Right atrium auricular region (tissue), 2 donors: ENCODE measurements around the gene TNS1. TPM values are rescaled to one million over a fixed set of nuclear protein-coding genes. Genes with fewer than 3 reads are reported as not detected.
A peak's percentile ranks its signal among the peaks of the same experiment; 100 is the strongest.
"Not testable (repeated sequence)": the region's sequence is repeated elsewhere in the genome, so short reads cannot be mapped to it uniquely, and the experiment has no call there.

ENCODE experiments used
- DNase-seq: peaks from one replicate; pipeline ENCODE4 v3.0.0-alpha.2; 2019; ENCODE audit warnings: low spot score
- H3K27ac ChIP-seq, 2 donors: fragments of 200-600 bp; sonication (generic); 1 replicate in 1 of 2; 2 replicates in 1 of 2; pipeline ENCODE4 v1.5.1; 2016 to 2019
- H3K27me3 ChIP-seq, 2 donors: fragments of 200-600 bp; sonication (generic); one replicate each; pipeline versions ENCODE4 v1.5.1 to v1.6.0; 2017 to 2019
- H3K36me3 ChIP-seq: fragments of 200-600 bp; sonication (generic); one replicate; pipeline ENCODE4 v1.5.1; 2016
- H3K4me1 ChIP-seq, 2 donors: fragments of 200-600 bp; sonication (generic); one replicate each; pipeline versions ENCODE4 v1.5.1 to v1.6.0; 2017 to 2019
- H3K4me3 ChIP-seq, 2 donors: fragments of 200-600 bp; sonication (generic); 1 replicate in 1 of 2; 2 replicates in 1 of 2; pipeline ENCODE4 v1.5.1; 2017 to 2019; ENCODE audit warnings: mild to moderate bottlenecking in 1 of 2, moderate library complexity in 1 of 2
- H3K9me3 ChIP-seq, 2 donors: fragments of 200-600 bp; sonication (generic); one replicate each; pipeline ENCODE4 v1.5.1; 2019
- CTCF ChIP-seq, 2 donors: fragments of 200-600 bp; sonication (generic); IDR thresholded peaks; one replicate each; pipeline ENCODE4 v1.5.1; 2019; ENCODE audit warnings: antibody characterized with exemption in 2 of 2
- total RNA-seq, 2 donors: library from RNA; depleted of rRNA; stranded (reverse); fragments of >200 nt; gene quantifications; one replicate each; pipeline ENCODE4 v1.1.0, GENCODE V29; 2016

The TNS1 gene
- total RNA-seq, result 100 to 1,000 TPM; 393 to 720 TPM

GRCh38 chr2:218002845-218003180, at the start of gene TNS1:
TNS1 (minus strand) TSS chr2:218002995; CDS start chr2:218002872, 123 bp downstream.
- no peak for TF ChIP-seq CTCF (IDR thresholded peaks at IDR 0.05)
- Histone ChIP-seq H3K9me3 (no peaks in the 10 kb centered on the region), H3K4me1 (peaks cover 0 to 24% of the 10 kb centered on the region in 2 donors), H3K27ac (peak within 1 kb of the TSS; percentile 56 to 81), H3K27me3 (no peaks in the 10 kb centered on the region), H3K36me3 (no peaks in the 10 kb centered on the region), H3K4me3 (peak within 1 kb of the TSS; percentile 43 to 48)
- peak; percentile 77 for DNase-seq

- Histone ChIP-seq H3K4me3 (no peak overlapping the region), H3K27me3 (no peaks in the 10 kb centered on the region), H3K4me1 (no peaks in the 10 kb centered on the region), H3K9me3 (no peaks in the 10 kb centered on the region), H3K36me3 (no peaks in the 10 kb centered on the region), H3K27ac (no peak overlapping the region)
- TF ChIP-seq CTCF (IDR thresholded peaks at IDR 0.05), result no peak
- DNase-seq, result no peak
These were observed 49.1 kb upstream of the TNS1 start for GRCh38 chr2:218051903-218052302.

- no peak overlapping the region for H3K27ac ChIP-seq
- no peaks in the 10 kb centered on the region for H3K9me3 ChIP-seq
- DNase-seq, result no peak
These were observed 44.9 kb upstream of the TNS1 start for GRCh38 chr2:218047536-218048225.

GRCh38 chr2:218046238-218046637, 43.4 kb upstream of the TNS1 start:
- TF ChIP-seq CTCF (IDR thresholded peaks at IDR 0.05), result no peak
- no peaks in the 10 kb centered on the region for H3K9me3 ChIP-seq
- DNase-seq, result peak; percentile 56
- no peak overlapping the region for H3K27ac ChIP-seq
- H3K4me1 ChIP-seq, result no peaks in the 10 kb centered on the region
- H3K27me3 ChIP-seq, result no peaks in the 10 kb centered on the region
- no peaks in the 10 kb centered on the region for H3K36me3 ChIP-seq
- no peak overlapping the region for H3K4me3 ChIP-seq

More at GRCh38 chr2:218047536-218048225, 44.9 kb upstream of the TNS1 start:
- H3K4me3 ChIP-seq, result no peak overlapping the region
- H3K36me3 ChIP-seq, result no peaks in the 10 kb centered on the region
- no peaks in the 10 kb centered on the region for H3K4me1 ChIP-seq
- no peaks in the 10 kb centered on the region for H3K27me3 ChIP-seq
- TF ChIP-seq CTCF (IDR thresholded peaks at IDR 0.05), result no peak

- H3K4me1 ChIP-seq, H3K27me3 ChIP-seq, H3K4me3 ChIP-seq, H3K36me3 ChIP-seq, H3K9me3 ChIP-seq, H3K27ac ChIP-seq, DNase-seq: not testable (repeated sequence)
These were observed 41.8 kb upstream of the TNS1 start for GRCh38 chr2:218044599-218044998.

GRCh38 chr2:218043701-218044109, 40.9 kb upstream of the TNS1 start:
- Histone ChIP-seq H3K27ac (no peak overlapping the region), H3K36me3 (no peaks in the 10 kb centered on the region), H3K9me3 (no peaks in the 10 kb centered on the region), H3K27me3 (no peaks in the 10 kb centered on the region), H3K4me1 (no peaks in the 10 kb centered on the region), H3K4me3 (no peak overlapping the region)
- no peak for TF ChIP-seq CTCF (IDR thresholded peaks at IDR 0.05)
- DNase-seq, result peak; percentile 43
